GM21526 (cell line): Measurements from ENCODE around the gene KLF13.

Experiments used
- ATAC-seq: cut with Tn5 transposase; IDR thresholded peaks from one replicate; pipeline ENCODE4 v1.9.1; 2021; ENCODE audit warnings: moderate library complexity; ENCODE audit not compliant: unreplicated experiment, low FRiP score

The KLF13 gene

DNA sequence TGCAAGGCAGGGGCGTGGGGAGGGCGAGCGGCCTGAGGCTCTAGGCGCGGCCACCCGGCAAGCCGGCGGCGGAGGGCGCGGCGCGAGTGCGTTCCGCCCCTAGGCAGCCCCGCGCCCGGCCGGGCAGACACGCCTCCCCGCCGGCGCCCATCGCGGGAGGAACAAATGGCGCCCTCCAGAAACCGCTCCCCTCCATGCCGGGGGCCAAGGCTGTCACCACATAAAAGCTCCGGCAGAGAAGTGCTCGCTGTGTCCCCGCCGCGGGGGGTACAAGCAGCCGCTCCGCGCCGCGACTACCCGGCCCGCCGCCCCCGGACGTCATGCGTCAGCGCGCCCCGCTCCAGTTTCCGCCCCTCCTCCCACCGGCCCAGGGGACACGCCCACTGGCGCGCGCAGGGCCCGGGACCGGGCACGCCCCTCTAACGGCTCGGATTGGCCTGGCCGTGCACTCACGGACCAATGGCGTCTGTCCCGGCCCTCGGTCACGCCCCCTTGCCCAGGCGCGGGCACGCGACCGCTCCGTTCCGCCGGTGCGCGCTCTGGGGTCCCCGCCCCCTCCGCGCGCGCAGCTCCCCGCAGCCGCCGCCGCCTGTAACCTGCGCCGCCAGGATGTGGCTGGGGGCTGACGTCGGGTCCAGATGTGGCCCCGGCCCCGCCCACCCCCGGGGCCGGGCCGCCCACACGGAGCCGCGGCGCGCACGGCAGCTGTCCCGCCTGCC lies at the start of gene KLF13:
TSS of gene KLF13 (plus strand) at position 680 of the 719 bp plus-strand sequence. CDS start 378 bp downstream, outside the sequence.
- peak; percentile 56 for ATAC-seq

DNA sequence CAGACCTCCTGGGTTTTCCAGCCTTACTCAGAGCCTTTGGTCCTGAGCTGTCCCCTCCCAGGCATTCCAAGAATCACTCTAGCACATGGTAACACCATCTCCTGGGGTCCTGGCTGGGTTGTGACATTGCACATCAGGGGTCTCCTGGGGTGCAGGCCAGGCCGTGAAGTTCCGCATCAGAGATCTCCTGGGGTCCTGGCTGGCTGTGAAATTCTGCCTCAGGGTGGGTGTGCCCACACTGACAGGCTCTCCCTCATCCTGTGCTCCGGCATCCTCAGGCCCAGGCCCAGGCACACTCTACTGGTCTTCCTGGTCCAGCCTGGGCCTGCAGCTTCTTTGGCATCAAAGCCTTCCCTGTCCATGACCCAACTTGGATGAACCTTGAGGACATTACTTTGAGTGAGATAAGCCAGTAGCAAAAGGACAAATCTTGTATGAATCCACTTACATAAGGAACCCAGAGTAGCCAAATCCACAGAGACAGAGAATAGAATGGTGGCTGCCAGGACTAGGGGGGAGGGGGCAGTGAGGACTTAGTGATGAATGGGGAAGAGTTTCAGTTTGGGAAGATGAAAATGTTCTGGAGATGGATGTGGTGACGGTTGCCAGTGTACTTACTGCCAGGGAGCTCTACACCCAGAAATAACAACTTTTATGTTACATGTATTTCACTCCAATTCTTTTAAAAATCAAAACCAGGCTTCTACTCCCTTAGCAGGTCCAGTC lies 49.1 kb upstream of the KLF13 start:
- ATAC-seq: no peak

DNA sequence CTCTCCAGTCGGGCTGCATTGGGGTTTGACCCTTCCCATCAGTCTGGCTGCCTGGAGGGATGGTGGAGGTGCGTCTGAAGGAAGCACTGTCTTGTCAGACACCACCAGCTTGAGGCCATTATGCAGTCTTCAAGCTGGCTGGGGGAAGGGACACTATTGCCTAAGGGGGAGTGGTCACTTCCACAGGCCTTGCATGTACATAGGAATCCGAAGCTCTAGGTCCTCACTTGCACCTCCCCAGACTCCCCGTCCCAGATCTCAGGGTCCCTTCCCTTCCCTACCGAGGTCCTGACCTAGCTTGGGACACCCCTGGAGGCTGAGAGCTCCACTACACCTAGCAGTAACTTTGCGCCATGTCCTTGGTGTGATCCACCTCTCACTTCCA lies 48.6 kb upstream of the KLF13 start:
- ATAC-seq: no peak

DNA sequence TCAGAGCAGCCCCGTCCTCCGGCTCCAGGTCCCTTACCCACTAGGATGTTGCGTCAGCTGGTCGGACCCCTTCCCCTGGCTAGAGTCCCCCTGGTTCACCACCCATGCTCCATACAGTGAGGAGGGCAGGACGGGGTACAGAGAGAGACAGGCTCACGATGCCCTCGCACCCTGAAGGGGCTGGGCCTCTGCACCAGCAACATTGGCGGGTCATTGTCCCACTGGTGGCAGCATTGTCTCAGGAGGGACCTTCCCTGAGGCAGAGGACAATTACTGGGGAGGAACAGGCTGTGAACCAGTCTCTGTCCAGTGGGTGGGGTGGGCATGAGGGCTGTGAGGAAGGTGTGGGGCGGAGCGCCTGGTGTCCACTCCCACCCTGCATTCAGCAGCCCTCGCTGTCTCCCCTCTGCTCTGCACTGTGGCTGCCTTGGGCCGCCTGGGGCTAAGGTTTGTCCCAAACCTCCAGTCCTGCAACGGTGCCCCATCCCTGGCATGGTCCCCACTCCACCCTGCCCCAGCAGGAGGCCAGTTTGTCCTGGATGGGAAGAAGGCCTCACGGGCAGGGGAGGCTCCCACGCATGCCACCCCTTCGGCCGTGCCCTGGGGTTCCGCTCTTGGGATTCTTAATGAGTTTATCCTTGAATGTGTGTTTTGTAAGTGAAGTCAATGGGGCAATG lies 48.0 kb upstream of the KLF13 start:
- ATAC-seq: no peak

DNA sequence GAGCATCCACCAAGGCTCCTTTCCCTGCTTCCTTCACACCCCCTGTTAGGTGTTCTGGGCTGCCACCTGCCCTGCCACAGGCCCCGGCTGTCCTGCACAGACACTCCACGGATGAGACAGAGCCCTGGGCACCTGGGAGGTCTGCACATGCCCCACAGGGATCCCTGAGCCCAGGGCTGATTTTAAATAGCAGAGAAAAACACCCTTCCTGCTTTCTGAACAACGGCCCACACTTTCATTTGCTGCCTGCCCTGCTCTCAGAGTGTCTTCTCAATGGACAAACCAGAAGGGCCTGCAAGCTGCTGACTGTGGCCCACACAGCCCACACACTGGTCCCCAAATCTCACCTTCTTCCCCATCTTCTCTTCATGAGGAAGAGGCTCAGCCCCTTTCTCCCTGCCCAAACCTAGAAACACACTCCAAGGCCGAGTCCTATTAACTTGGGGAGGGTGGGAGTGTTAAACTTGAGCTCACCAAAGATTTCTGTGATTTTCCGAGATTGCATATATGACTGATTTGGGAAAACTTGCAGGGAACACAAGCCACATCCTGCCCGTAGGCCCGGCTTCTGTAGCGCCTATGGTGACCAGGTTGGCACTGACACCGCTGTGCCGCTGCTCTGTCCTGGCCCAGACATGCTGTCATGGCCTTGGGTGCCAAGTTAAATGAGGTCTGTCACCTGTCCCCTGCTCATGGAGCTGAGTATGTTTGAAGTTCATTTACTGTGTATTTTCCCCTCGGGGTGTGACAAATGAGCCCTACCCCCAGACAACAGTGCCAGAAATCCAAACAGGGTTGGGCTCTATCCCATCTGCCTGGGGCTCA lies 47.2 kb upstream of the KLF13 start:
- no peak for ATAC-seq

DNA sequence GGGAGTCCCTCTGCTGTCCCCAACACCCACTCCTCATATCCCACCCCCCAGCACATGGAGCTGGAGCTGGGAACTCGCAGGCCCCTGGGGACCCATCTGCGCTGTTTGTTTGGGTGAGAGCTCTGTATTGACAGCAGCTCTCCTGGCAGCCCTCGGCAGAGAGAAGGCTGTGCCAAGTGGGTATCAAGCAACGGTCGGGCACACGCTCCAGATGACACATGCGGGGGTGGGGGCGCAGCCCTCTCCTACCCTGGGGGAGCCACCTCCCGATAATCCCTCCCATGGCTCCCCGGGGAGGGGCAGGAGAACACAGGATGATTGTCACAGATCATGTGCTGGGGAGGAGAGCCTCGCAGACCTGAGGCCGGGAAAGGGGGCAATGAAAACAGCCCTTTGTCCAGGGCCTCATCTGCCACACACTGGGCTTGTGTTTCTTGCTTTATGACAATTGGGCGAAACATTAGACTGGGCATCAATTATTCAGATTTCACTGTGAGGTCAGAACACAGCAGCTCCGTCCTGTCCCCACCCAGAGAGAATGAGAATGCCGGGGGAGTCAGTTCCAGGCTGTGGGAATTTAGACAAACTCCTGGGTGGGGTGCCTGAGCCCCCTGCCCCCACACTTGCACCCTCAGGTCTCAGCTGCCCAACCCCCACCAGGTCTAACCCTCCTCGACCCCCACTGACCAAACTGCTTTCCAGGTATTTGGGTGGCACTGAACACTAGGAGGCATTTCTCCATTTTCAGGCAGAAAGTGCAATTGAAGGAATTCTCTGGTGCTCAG lies 46.4 kb upstream of the KLF13 start:
- no peak for ATAC-seq

DNA sequence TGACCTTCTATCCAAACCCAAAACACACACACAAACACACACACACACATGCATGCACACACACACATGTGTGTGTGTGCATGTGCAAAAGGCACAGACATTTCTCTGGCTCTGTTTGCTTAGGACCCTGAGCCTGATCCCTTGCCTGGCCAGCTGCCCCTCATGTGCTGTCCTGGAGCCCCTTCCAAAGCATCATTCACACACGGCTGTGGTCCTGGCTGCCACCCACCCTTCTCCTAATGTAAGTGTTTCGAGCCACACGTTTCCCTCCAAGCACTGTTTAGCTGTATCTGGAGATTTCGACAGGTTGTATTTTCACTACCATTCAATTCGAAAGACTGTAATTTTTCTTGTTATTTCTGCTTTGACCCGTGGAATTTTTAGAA lies 45.8 kb upstream of the KLF13 start:
- ATAC-seq: no peak

DNA sequence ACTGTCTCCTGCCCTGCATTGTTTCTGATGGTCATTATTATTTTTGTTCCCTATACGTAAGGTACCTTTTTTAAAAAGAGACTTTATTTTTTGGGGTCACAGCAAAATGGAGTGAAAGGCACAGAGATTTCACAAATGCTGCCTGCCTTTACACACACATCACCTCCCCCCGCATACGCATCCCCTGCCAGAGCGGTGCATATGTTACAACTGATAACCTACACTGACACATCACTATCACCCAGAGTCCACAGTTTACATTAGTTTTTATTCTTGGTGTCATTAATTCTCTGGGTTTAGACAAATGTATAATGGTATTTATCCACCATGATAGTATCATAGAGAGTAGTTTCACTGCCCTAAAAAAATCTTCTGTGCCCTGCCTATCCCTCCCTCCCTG lies 43.6 kb upstream of the KLF13 start:
- no peak for ATAC-seq

DNA sequence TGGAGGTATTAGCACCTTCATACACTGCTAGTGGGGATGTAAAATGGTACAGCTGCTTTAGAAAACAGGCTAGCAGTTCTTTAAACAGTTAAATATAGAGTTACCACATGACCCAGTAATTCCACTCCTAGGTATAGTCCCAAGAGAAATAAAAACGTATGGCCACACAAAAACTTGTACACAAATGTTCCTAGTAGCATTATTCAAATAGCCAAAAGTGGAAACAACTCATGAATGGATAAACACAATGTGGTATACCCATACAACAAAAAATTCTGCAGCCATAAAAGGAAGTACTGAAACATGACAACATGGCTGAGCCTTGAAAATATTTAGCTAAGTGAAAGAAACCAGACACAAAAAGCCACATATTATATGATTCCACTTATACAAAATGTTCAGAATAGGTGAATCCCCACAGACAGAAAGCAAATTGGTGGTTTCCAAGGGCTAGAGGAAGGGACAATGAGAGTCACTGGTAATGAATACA lies 40.8 kb upstream of the KLF13 start:
- no peak for ATAC-seq

DNA sequence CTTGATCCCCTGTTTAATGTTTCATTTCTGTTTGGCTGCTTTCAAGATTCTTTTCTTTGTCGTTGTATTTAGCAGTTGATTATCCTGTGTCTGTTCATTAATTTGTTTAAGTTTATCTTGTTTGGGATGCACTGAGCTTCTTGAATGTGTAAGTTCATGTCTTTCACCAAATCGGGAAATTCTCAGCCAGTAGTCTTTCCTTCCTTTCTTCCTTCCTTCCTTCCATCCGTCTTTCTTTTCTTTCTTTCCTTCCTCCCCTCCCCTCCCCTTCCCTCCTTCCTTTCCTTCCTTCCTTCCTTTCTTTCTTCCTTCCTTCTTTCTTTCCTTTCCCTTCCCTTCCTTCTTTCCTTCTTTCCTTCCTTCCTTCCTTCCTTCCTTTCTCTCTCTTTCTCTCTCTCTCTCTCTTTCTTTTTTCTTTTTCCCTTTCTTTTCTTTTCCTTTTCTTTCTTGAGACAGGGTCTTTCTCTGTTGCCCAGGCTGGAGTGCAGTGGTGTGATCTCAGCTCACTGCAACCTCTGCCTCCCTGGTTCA lies 35.5 kb upstream of the KLF13 start:
- ATAC-seq: no peak

DNA sequence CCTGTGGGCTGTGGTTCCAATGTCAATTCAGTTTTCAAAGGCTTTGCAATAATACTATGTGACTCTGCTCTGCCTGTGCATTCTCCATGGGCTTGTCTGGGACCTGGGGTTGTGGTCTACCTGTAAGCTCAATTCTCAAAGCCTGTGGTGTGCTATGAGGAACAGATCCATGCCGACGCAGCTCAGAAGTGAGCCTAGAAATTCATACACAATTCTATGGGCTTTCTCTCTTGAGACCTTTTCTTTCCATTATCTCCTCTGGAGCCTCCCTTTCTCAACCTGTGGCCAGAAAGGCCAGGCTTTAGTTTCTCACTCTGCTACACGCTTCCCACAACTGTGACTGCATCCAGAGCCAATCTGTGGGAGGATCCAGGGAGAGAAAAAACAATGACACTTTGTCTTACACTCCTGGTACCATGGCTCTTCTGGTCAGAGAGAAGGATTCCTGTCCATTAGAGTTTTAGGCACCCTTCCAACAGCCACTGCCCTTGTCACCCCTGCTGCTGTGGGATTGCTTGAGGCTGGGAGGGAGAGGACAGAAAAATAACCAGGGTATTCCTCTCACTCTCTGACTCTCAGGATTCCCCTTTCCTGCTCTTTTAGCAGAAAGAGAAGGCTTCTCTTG lies 34.1 kb upstream of the KLF13 start:
- no peak for ATAC-seq

DNA sequence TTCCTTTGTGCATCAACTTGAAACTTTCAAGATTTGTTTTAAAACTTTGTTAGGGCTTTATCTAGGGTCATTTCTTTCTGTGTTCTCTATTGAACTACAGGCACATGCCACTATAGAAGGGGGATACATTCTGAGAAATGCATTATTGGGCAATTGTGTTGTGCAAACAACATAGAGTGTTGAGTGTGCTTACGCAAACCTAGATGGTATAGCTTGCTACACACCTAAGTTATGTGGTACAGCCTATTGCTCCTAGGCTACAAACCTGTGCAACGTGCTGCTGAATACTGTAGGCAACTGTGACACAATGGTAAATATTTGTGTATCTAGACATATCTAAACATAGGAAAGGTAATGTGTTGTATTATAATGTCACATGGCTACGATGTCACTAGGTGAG lies 33.0 kb upstream of the KLF13 start:
- ATAC-seq: no peak

DNA sequence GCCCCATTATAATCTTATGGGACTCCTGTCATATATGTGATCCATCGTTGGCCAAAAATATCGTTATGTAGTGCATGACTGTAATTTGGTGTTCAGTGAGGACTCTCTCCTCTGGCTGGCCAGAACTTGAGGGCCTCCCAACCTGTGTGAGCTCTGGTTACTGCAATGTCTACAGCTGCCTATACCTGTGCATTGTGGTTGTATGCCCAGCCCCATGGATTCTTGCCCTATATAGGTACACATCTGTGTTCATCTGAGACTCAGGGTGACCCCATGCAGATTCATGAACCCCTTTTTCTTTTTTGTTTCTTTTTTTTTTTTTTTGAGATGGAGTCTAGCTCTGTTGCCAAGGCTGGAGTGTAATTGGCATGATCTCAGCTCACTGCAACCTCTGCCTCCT lies 32.6 kb upstream of the KLF13 start:
- no peak for ATAC-seq

DNA sequence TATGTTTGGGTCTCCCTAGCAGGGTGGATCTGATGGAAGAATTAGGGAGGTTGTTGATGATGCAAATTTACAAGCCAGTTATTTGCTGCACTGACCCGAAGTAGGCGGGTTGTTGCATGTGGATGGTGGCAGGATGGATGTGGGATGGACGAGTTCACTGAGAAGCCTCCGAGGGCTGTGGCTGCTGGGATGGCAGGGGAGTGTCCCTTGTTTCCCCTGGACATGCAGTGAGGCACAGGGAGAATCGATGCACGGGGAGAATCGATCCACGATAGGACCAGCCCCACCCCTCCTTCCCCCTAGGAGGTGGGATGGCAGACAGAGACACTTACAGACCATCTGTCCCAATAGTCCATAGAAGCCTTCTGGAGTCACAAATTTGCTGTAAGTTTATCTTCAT lies 31.0 kb upstream of the KLF13 start:
- no peak for ATAC-seq

DNA sequence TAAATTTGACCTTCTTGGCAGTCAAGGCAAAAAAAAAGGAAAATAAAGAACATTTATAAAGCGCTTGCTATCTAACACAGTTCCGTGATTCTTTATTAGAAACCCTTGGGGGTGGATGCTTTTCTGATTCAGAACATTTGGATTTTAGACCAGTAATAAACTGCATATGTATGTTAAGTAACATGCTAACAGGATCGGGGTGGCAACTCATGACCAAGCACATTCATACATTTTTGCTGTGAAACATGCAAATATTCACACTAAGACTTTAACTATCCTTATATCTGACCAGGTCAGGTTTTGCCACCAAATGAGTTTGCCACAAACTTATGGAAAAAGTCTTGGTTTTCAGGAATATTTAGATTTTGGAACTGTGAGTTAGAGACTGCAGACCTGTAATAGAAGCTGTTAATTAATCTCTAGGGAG lies 30.4 kb upstream of the KLF13 start:
- ATAC-seq: no peak

DNA sequence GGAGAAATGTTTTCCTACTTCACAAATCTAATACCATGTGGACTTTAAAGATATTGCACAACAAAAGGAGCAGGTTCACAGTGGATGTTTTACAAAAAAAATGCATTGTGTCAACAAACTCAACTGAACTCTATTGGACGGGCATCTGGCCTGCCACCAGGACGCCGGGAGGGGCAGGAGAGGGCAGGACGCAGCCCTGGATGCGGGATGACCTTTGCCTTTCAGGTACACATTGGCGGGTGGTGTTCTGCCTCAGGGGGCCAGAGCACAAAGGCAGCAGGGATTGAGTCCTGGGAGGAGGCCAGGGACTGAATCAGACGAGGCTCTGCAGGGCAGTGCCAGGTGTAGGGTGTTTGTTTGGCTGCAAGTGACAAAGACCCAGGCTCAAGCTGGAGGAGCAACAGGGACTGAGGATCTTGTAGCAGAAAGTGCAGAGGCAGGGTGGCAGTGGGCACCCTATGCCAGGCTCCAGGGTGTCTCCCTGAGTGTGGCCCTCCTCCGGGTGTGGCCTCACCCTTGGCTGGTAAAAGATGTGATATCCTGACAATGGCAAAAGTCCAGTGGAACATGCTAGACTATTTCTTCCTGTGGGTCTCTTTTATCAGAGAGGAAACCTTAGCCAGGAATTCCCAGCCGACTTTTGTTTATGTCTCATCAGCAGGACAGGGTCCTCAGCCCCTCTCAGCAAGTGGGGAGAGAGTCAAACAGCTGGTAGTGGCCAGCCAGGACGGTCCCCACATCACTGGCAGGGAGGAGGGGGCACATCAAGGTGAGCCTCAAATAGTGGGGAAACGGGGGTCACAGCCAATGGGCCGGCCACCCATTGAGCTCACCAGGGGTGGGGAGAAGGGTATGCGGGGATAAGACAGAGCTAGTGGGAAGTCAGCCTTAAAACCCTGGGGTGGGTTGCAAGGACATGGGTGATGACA lies 29.7 kb upstream of the KLF13 start:
- no peak for ATAC-seq

DNA sequence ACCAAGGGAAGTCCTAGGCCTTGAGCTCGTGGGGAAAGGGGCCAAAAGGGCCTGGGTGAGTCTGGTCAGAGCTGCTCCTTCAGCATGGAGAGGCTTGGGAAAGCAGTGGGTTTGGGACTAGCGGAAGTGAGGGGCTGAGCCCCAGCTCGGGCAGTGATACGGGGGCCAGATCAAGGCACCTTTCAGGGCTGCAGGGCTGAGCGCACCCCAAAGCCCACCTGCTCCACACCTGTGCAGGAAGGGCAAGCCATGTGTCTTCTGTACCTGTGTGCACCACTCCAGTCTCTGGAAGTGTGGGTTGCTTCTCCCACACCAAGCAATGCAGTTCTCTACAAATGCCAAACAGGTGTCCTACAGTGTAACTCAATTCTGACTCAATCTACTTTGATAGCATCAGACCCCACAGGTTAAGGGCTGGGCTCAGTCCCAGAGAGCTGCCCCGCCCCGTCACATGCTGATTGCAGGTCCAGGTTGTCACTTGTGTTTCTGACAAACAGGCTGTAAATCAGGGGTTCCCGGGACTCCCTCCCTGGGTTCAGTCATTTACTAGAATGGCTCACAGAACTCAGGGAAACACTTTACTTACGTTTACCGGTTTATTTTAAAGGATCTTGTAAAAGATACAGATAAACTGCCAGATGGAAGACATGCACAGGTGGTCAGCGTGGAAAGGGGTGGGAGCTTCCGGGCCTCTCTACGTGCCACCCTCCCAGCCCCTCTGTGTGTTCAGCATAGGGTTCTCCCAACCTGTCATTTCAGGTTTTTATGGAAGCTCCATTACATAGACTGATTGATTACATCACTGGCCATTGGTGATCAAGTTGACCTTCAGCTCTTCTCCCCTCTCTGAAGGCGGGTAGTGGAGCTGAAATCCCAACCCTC lies 28.8 kb upstream of the KLF13 start:
- ATAC-seq: no peak
